GM12891 (cell line): ENCODE measurements around the gene ACP2.
"Not testable (repeated sequence)": the region's sequence is repeated elsewhere in the genome, so short reads cannot be mapped to it uniquely, and the experiment has no call there.

Experiments
- PAX5 ChIP-seq: IDR thresholded peaks from 2 replicates; pipeline ENCODE4 v1.6.1; 2011; ENCODE audit warnings: low read length, moderate library complexity, mild to moderate bottlenecking; ENCODE audit not compliant: insufficient read depth, severe bottlenecking
- POLR2A ChIP-seq: IDR thresholded peaks from 2 replicates; pipeline ENCODE4 v1.6.1; 2011; ENCODE audit warnings: low read depth, low read length, control low read depth
- POLR2AphosphoS5 ChIP-seq: IDR thresholded peaks from 2 replicates; pipeline ENCODE4 v1.6.1; 2011; ENCODE audit warnings: low read depth, low read length, control low read depth
- POU2F2 ChIP-seq: IDR thresholded peaks from 2 replicates; pipeline ENCODE4 v1.6.1; 2011; ENCODE audit warnings: low read depth, mild to moderate bottlenecking, control low read depth, low read length, moderate library complexity
- SPI1 ChIP-seq: IDR thresholded peaks from 2 replicates; pipeline ENCODE4 v1.6.1; 2011; ENCODE audit warnings: low read depth, low read length, control low read depth
- TAF1 ChIP-seq: IDR thresholded peaks from 2 replicates; pipeline ENCODE4 v1.6.1; 2011; ENCODE audit warnings: low read depth, low read length, control low read depth

DNA sequence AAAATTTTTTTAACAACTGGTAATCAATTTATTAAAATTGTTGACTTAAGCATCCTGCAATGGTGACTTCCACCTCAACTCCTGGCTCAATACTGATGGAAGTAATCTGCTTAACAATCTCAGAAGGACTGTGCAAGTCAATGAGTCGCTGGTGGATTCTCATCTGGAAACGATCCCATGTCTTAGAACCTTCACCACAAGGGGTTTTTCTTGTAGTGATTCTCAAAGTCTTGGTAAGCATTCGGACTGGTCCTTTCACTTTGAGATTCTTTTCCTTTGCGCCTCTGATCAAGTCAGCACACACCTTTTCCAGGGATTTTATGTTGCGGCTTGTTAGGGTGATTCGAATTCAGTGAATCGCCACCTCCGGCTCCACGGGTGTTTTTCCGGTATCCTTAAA, 57.5 kb downstream of the ACP2 start:
- not testable (repeated sequence) for TF ChIP-seq POLR2AphosphoS5, POLR2A, TAF1, SPI1, PAX5, POU2F2
